GM23338 (cell line): ENCODE results near the gene SRRT. TPM values are rescaled to one million over a fixed set of nuclear protein-coding genes. Genes with fewer than 3 reads are reported as not detected.

Experiments
- ATAC-seq: fragments of 200-7000 bp; cut with Tn5 transposase; 3 replicates; pipeline ENCODE4 v1.9.1; 2020
- DNase-seq: peaks from one replicate; pipeline ENCODE4 v3.0.0-alpha.2; 2015; ENCODE audit warnings: low spot score
- H2AFZ ChIP-seq: fragments of 200-600 bp; sonication (generic); 2 replicates; pipeline ENCODE4 v1.8.0; 2016; ENCODE audit warnings: antibody characterized with exemption, mild to moderate bottlenecking, moderate library complexity
- H3F3A ChIP-seq: fragments of 200-600 bp; sonication (generic); replicated peaks from 2 replicates; pipeline ENCODE4 v1.8.0; 2017; ENCODE audit warnings: antibody characterized with exemption, mixed run types, low read depth
- H3K27ac ChIP-seq: fragments of 200-600 bp; sonication (generic); 2 replicates; pipeline ENCODE4 v1.6.1; 2016; ENCODE audit warnings: low read depth
- H3K27me3 ChIP-seq: fragments of 200-600 bp; sonication (generic); 2 replicates; pipeline ENCODE4 v1.8.0; 2016; ENCODE audit warnings: mild to moderate bottlenecking, mixed run types, moderate library complexity; ENCODE audit not compliant: insufficient read depth
- H3K36me3 ChIP-seq: fragments of 200-600 bp; sonication (generic); 2 replicates; pipeline ENCODE4 v1.8.0; 2016; ENCODE audit warnings: mild to moderate bottlenecking; ENCODE audit not compliant: insufficient read depth
- H3K4me1 ChIP-seq: fragments of 200-600 bp; sonication (generic); 2 replicates; pipeline ENCODE4 v1.8.0; 2016; ENCODE audit warnings: mild to moderate bottlenecking, moderate library complexity; ENCODE audit not compliant: insufficient read depth
- H3K4me2 ChIP-seq: fragments of 200-600 bp; sonication (generic); 2 replicates; pipeline ENCODE4 v1.7.1; 2017; ENCODE audit warnings: mixed run types
- H3K4me3 ChIP-seq: fragments of 200-600 bp; sonication (generic); 2 replicates; pipeline ENCODE4 v1.6.1; 2016; ENCODE audit warnings: mixed run types
- H3K79me2 ChIP-seq: fragments of 200-600 bp; sonication (generic); replicated peaks from 2 replicates; pipeline ENCODE4 v1.8.0; 2017; ENCODE audit warnings: mild to moderate bottlenecking; ENCODE audit not compliant: insufficient read depth
- H3K9me2 ChIP-seq: fragments of 200-600 bp; sonication (generic); 2 replicates; pipeline ENCODE4 v1.8.0; 2017; ENCODE audit not compliant: insufficient read depth
- H4K20me1 ChIP-seq: fragments of 200-600 bp; sonication (generic); replicated peaks from 2 replicates; pipeline ENCODE4 v1.8.0; 2017; ENCODE audit warnings: mild to moderate bottlenecking; ENCODE audit not compliant: insufficient read depth
- H3K27ac Mint-ChIP-seq: 2 replicates; pipeline ENCODE4 v1.8.0; 2020; ENCODE audit warnings: inconsistent platforms, mild to moderate bottlenecking, moderate library complexity, mixed read lengths
- H3K27me3 Mint-ChIP-seq: 3 replicates; pipeline ENCODE4 v1.8.0; 2022; ENCODE audit warnings: low read depth, mild to moderate bottlenecking, moderate library complexity, mixed read lengths, inconsistent platforms; ENCODE audit not compliant: insufficient read depth, poor library complexity
- H3K36me3 Mint-ChIP-seq: 3 replicates; pipeline ENCODE4 v1.8.0; 2021; ENCODE audit warnings: low read depth, mild to moderate bottlenecking, inconsistent platforms, moderate library complexity, mixed read lengths
- H3K4me1 Mint-ChIP-seq: 3 replicates; pipeline ENCODE4 v1.8.0; 2020; ENCODE audit warnings: mild to moderate bottlenecking, inconsistent platforms, mixed read lengths
- H3K4me3 Mint-ChIP-seq: 3 replicates; pipeline ENCODE4 v1.8.0; 2021; ENCODE audit warnings: moderate library complexity, mild to moderate bottlenecking, inconsistent platforms, mixed read lengths
- H3K9me3 Mint-ChIP-seq: 3 replicates; pipeline ENCODE4 v1.8.0; 2020; ENCODE audit warnings: moderate library complexity, mild to moderate bottlenecking, inconsistent platforms, mixed read lengths
- CREB1 ChIP-seq: fragments of 250-450 bp; sonication (Bioruptor Pico); IDR thresholded peaks from 2 replicates; pipeline ENCODE4 v1.5.0; 2020; ENCODE audit warnings: low read depth, mild to moderate bottlenecking, moderate library complexity
- ETS1 ChIP-seq: IDR thresholded peaks from 2 replicates; pipeline ENCODE4 v1.6.1; 2016; ENCODE audit warnings: antibody characterized with exemption
- EZH2 ChIP-seq: fragments of 200-600 bp; sonication (generic); IDR thresholded peaks from one replicate; pipeline ENCODE4 v1.8.0; 2017; ENCODE audit warnings: antibody characterized with exemption, mild to moderate bottlenecking, low read depth; ENCODE audit not compliant: unreplicated experiment
- EZH2phosphoT487 ChIP-seq: fragments of 200-600 bp; sonication (generic); IDR thresholded peaks from one replicate; pipeline ENCODE4 v1.8.1; 2018; ENCODE audit warnings: antibody characterized with exemption; ENCODE audit not compliant: unreplicated experiment
- JUNB ChIP-seq: IDR thresholded peaks from one replicate; pipeline ENCODE4 v1.6.1; 2016; ENCODE audit warnings: antibody characterized with exemption; ENCODE audit not compliant: unreplicated experiment
- POLR2AphosphoS5 ChIP-seq: IDR thresholded peaks from 2 replicates; pipeline ENCODE4 v1.6.1; 2016; ENCODE audit warnings: antibody characterized with exemption, low read depth
- STAT1 ChIP-seq: IDR thresholded peaks from one replicate; pipeline ENCODE4 v1.6.1; 2016; ENCODE audit warnings: antibody characterized with exemption; ENCODE audit not compliant: unreplicated experiment
- ZNF331 ChIP-seq: fragments of 250-450 bp; sonication (Bioruptor Pico); IDR thresholded peaks from 2 replicates; pipeline ENCODE4 v1.5.0; 2020; ENCODE audit warnings: low read depth, mild to moderate bottlenecking, moderate library complexity
- polyA plus RNA-seq: library from polyadenylated mRNA; unstranded; fragments of >200 nt; fragmentation: Nextera tagmentation; extraction: Ambion mirVana; gene quantifications from 2 replicates; pipeline ENCODE4 v1.2.1, GENCODE V29; 2016
- total RNA-seq: library from RNA; depleted of rRNA; stranded (reverse); fragments of >200 nt; shearing (Covaris generic); gene quantifications from 2 replicates; pipeline ENCODE4 v1.2.3, GENCODE V29; 2014
- TF ChIP-seq, protein P1 (sequence below): IDR thresholded peaks from one replicate; pipeline ENCODE4 v1.6.1; 2018; ENCODE audit warnings: antibody characterized with exemption; ENCODE audit not compliant: unreplicated experiment
- TF ChIP-seq, protein P2 (sequence below), 2 experiments: fragments of 200-600 bp in 1 of 2; sonication (generic) in 1 of 2; conservative IDR thresholded peaks; 2 replicates each; pipeline versions ENCODE4 v1.5.1 to v1.6.1; 2016 to 2017; ENCODE audit warnings: antibody characterized with exemption in 2 of 2, low read depth in 2 of 2, mild to moderate bottlenecking in 2 of 2, moderate library complexity in 1 of 2

The SRRT gene
- total and polyA plus RNA-seq, 2 experiments from 2014 or later: 113 to 140 TPM

GRCh38 chr7:100837099-100837836 lies 37.6 kb upstream of the SRRT start:
- Histone ChIP-seq H3K36me3 (no peaks in the 10 kb centered on the region), H2AFZ (no peak overlapping the region), H3K4me1 (peaks cover 17% of the 10 kb centered on the region), H3K9me2 (no peaks in the 10 kb centered on the region), H3F3A (peaks cover 15% of the 10 kb centered on the region), H3K79me2 (peaks cover 8% of the 10 kb centered on the region; the same call in 1 of the 2 replicates), H3K4me3 (peak overlapping the region; percentile 61), H4K20me1 (no peaks in the 10 kb centered on the region), H3K4me2 (peak overlapping the region; percentile 88), H3K27me3 (no peaks in the 10 kb centered on the region), H3K27ac (peak overlapping the region; percentile 100)
- DNase-seq (peak; percentile 96), ATAC-seq (peak; percentile 72)
- Mint-ChIP-seq H3K27me3 (peaks cover 28% of the 10 kb centered on the region), H3K36me3 (peaks cover 15% of the 10 kb centered on the region), H3K4me1 (peaks cover 29% of the 10 kb centered on the region), H3K9me3 (peaks cover 2% of the 10 kb centered on the region; the same call in 1 of the 3 replicates), H3K4me3 (peak overlapping the region; percentile 76), H3K27ac (peak overlapping the region; percentile 98)
- TF ChIP-seq, protein P1, sequence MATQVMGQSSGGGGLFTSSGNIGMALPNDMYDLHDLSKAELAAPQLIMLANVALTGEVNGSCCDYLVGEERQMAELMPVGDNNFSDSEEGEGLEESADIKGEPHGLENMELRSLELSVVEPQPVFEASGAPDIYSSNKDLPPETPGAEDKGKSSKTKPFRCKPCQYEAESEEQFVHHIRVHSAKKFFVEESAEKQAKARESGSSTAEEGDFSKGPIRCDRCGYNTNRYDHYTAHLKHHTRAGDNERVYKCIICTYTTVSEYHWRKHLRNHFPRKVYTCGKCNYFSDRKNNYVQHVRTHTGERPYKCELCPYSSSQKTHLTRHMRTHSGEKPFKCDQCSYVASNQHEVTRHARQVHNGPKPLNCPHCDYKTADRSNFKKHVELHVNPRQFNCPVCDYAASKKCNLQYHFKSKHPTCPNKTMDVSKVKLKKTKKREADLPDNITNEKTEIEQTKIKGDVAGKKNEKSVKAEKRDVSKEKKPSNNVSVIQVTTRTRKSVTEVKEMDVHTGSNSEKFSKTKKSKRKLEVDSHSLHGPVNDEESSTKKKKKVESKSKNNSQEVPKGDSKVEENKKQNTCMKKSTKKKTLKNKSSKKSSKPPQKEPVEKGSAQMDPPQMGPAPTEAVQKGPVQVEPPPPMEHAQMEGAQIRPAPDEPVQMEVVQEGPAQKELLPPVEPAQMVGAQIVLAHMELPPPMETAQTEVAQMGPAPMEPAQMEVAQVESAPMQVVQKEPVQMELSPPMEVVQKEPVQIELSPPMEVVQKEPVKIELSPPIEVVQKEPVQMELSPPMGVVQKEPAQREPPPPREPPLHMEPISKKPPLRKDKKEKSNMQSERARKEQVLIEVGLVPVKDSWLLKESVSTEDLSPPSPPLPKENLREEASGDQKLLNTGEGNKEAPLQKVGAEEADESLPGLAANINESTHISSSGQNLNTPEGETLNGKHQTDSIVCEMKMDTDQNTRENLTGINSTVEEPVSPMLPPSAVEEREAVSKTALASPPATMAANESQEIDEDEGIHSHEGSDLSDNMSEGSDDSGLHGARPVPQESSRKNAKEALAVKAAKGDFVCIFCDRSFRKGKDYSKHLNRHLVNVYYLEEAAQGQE: no peak
- TF ChIP-seq ETS1 (peak; percentile 93), CREB1 (0 out of 2 replicates have a peak, but pooled peaks have one; percentile 2), POLR2AphosphoS5 (peak; percentile 64), EZH2phosphoT487 (no peak)

DNA sequence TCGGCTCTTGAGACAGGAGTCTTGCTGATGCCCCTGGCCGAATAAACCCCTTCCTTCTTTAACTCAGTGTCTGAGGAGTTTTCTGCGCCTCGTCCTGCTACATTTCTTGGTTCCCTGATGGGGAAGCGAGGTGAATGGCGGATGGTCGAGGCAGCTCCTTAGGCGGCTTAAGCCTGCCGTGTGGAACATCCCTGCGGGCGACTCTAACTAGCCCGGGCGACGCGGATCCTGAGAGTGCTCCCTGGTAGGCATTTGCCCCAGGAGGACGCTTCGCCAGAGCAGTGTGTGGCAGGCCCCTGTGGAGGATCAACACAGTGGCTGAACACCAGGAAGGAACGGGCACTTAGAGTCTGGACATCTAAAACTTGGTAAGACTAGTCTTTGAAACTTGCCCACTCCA lies 35.5 kb upstream of the SRRT start:
- H3K27me3 Mint-ChIP-seq: peaks cover 24% of the 10 kb centered on the region
- Histone ChIP-seq H3K4me1 (peaks cover 17% of the 10 kb centered on the region), H2AFZ (no peak overlapping the region), H3K79me2 (no peaks in the 10 kb centered on the region; the same call in 1 of the 2 replicates), H3K27ac (no peak overlapping the region), H3K4me2 (no peak overlapping the region), H3K9me2 (no peaks in the 10 kb centered on the region), H3F3A (peaks cover 12% of the 10 kb centered on the region), H3K4me3 (no peak overlapping the region), H3K36me3 (no peaks in the 10 kb centered on the region), H3K27me3 (no peaks in the 10 kb centered on the region), H4K20me1 (no peaks in the 10 kb centered on the region)
- peaks cover 31% of the 10 kb centered on the region for H3K4me1 Mint-ChIP-seq
- no peak for ATAC-seq
- no peak overlapping the region for H3K27ac Mint-ChIP-seq
- peaks cover 1% of the 10 kb centered on the region; the same call in 1 of the 3 replicates for H3K9me3 Mint-ChIP-seq
- H3K4me3 Mint-ChIP-seq: no peak overlapping the region
- DNase-seq: no peak
- peaks cover 9% of the 10 kb centered on the region for H3K36me3 Mint-ChIP-seq
- no peak for TF ChIP-seq JUNB
- TF ChIP-seq, protein P2, sequence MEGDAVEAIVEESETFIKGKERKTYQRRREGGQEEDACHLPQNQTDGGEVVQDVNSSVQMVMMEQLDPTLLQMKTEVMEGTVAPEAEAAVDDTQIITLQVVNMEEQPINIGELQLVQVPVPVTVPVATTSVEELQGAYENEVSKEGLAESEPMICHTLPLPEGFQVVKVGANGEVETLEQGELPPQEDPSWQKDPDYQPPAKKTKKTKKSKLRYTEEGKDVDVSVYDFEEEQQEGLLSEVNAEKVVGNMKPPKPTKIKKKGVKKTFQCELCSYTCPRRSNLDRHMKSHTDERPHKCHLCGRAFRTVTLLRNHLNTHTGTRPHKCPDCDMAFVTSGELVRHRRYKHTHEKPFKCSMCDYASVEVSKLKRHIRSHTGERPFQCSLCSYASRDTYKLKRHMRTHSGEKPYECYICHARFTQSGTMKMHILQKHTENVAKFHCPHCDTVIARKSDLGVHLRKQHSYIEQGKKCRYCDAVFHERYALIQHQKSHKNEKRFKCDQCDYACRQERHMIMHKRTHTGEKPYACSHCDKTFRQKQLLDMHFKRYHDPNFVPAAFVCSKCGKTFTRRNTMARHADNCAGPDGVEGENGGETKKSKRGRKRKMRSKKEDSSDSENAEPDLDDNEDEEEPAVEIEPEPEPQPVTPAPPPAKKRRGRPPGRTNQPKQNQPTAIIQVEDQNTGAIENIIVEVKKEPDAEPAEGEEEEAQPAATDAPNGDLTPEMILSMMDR (conservative IDR thresholded peaks at IDR 0.05; ENCODE audit: low read depth in 2 of 2): no peak
- no peak for TF ChIP-seq ZNF331 (CRISPR knock-in tag)
- TF ChIP-seq EZH2: no peak
- TF ChIP-seq STAT1: no peak
- no peak for TF ChIP-seq POLR2AphosphoS5
